ENCODE results near the gene CST9L.

GRCh38 chr20:23595941-23596340 lies 27.7 kb upstream of the CST9L start:
- no peak for TF ChIP-seq ZC3H11A (IDR thresholded peaks at IDR 0.05)
- TF ChIP-seq NR3C1 (IDR thresholded peaks at IDR 0.05), result no peak
- TF ChIP-seq NPAS2 (CRISPR knock-in tag; IDR thresholded peaks at IDR 0.05; ENCODE audit: borderline replicate concordance), result no peak

Data from A549 (cell line).